ENCODE measurements around the gene FN1.
A peak's percentile ranks its signal among the peaks of the same experiment; 100 is the strongest.

FN1 gene

GRCh38 chr2:215405722-215406581 lies 29.9 kb downstream of the FN1 start:
- DNase-seq, result no peak

GRCh38 chr2:215404348-215405012 lies 31.4 kb downstream of the FN1 start:
- no peak for DNase-seq

- DNase-seq, result no peak
Measured at GRCh38 chr2:215403441-215404347, 32.2 kb downstream of the FN1 start.

- peak; percentile 9 for DNase-seq
Measured at GRCh38 chr2:215401896-215402379, 33.9 kb downstream of the FN1 start.

GRCh38 chr2:215399067-215399716 lies 36.7 kb downstream of the FN1 start:
- no peak for DNase-seq

- DNase-seq, result no peak
Measured at GRCh38 chr2:215397632-215398341, 38.1 kb downstream of the FN1 start.

- DNase-seq, result no peak
Measured at GRCh38 chr2:215396595-215397313, 39.1 kb downstream of the FN1 start.

GRCh38 chr2:215395687-215396460 lies 40.0 kb downstream of the FN1 start:
- DNase-seq, result no peak

- DNase-seq, result no peak
Measured at GRCh38 chr2:215394102-215394805, 41.6 kb downstream of the FN1 start.

- DNase-seq, result no peak
Measured at GRCh38 chr2:215392687-215393270, 43.1 kb downstream of the FN1 start.

- DNase-seq, result no peak
Measured at GRCh38 chr2:215392164-215392563, 43.7 kb downstream of the FN1 start.

GRCh38 chr2:215391531-215391930 lies 44.3 kb downstream of the FN1 start:
- DNase-seq, result no peak

GRCh38 chr2:215390550-215390913 lies 45.3 kb downstream of the FN1 start:
- DNase-seq, result no peak

- DNase-seq, result no peak
Measured at GRCh38 chr2:215388002-215388728, 47.7 kb downstream of the FN1 start.

- no peak for DNase-seq
Measured at GRCh38 chr2:215386566-215386965, 49.3 kb downstream of the FN1 start.

- no peak for DNase-seq
Measured at GRCh38 chr2:215384710-215385109, 51.2 kb downstream of the FN1 start.

GRCh38 chr2:215383652-215384279 lies 52.1 kb downstream of the FN1 start:
- no peak for DNase-seq

GRCh38 chr2:215382480-215382879 lies 53.4 kb downstream of the FN1 start:
- no peak for DNase-seq
